Measurements from ENCODE around the gene GAPT.

GAPT gene

GRCh38 chr5:58491216-58491892, at the start of gene GAPT:
GAPT (plus strand) TSS chr5:58491435; CDS start chr5:58494537, 3,102 bp downstream.
- TF ChIP-seq ZFX (IDR thresholded peaks at IDR 0.05) (no peak), CTCF (conservative IDR thresholded peaks at IDR 0.05) (no peak)
- H3K27ac ChIP-seq: no peak within 1 kb of the TSS

- no peak overlapping the region for H3K27ac ChIP-seq
- TF ChIP-seq CTCF (conservative IDR thresholded peaks at IDR 0.05) (no peak), ZFX (IDR thresholded peaks at IDR 0.05) (no peak)
These were observed 46.4 kb upstream of the GAPT start for GRCh38 chr5:58444805-58445204.

GRCh38 chr5:58446024-58446423, 45.2 kb upstream of the GAPT start:
- no peak for TF ChIP-seq CTCF (conservative IDR thresholded peaks at IDR 0.05)
- no peak for TF ChIP-seq ZFX (IDR thresholded peaks at IDR 0.05)

GRCh38 chr5:58447226-58447625, 44.0 kb upstream of the GAPT start:
- TF ChIP-seq CTCF (conservative IDR thresholded peaks at IDR 0.05) (no peak), ZFX (IDR thresholded peaks at IDR 0.05) (no peak)
- H3K27ac ChIP-seq: no peak overlapping the region

More at GRCh38 chr5:58446024-58446423, 45.2 kb upstream of the GAPT start:
- no peak overlapping the region for H3K27ac ChIP-seq

GRCh38 chr5:58450018-58450417, 41.2 kb upstream of the GAPT start:
- TF ChIP-seq ZFX (IDR thresholded peaks at IDR 0.05): no peak
- no peak for TF ChIP-seq CTCF (conservative IDR thresholded peaks at IDR 0.05)
- H3K27ac ChIP-seq: no peak overlapping the region

GRCh38 chr5:58450811-58451629, 40.2 kb upstream of the GAPT start:
- no peak for TF ChIP-seq CTCF (conservative IDR thresholded peaks at IDR 0.05)
- no peak for TF ChIP-seq ZFX (IDR thresholded peaks at IDR 0.05)
- no peak overlapping the region for H3K27ac ChIP-seq
